Upper lobe of left lung (tissue), 6 donors: Measurements from ENCODE around the gene CFAP68. TPM values are rescaled to one million over a fixed set of nuclear protein-coding genes. Genes with fewer than 3 reads are reported as not detected.

Experiments used
- ATAC-seq, 2 donors: fragments of 200-7000 bp; cut with Tn5 transposase; one replicate each; pipeline ENCODE4 v1.9.1; 2022; ENCODE audit warnings: mild to moderate bottlenecking in 2 of 2, moderate library complexity in 2 of 2; ENCODE audit not compliant: low FRiP score in 2 of 2
- DNase-seq, 2 donors: peaks; one replicate each; pipeline ENCODE4 v3.0.0-alpha.2; 2019 to 2020
- H3K27ac ChIP-seq, 4 donors: fragments of 200-600 bp; sonication (generic); one replicate each; pipeline ENCODE4 v1.5.1; 2016 to 2019
- H3K27me3 ChIP-seq, 4 donors: fragments of 200-600 bp; sonication (generic); one replicate each; pipeline ENCODE4 v1.5.1; 2017 to 2019
- H3K36me3 ChIP-seq, 4 donors: fragments of 200-600 bp; sonication (generic); one replicate each; pipeline ENCODE4 v1.5.1; 2016 to 2019
- H3K4me1 ChIP-seq, 4 donors: fragments of 200-600 bp; sonication (generic); one replicate each; pipeline ENCODE4 v1.5.1; 2018 to 2019
- H3K4me3 ChIP-seq, 4 donors: fragments of 200-600 bp; sonication (generic); one replicate each; pipeline ENCODE4 v1.5.1; 2017 to 2019; ENCODE audit warnings: mild to moderate bottlenecking in 2 of 4, moderate library complexity in 1 of 4
- H3K9me3 ChIP-seq, 4 donors: fragments of 200-600 bp; sonication (generic); one replicate each; pipeline ENCODE4 v1.5.1; 2018 to 2019
- CTCF ChIP-seq, 6 experiments: fragments of 450-650 bp in 4 of 6; fragments of 200-600 bp in 2 of 6; sonication (generic) in 2 of 6; IDR thresholded peaks; one replicate each; pipeline ENCODE4 v1.5.1; 2016 to 2019; ENCODE audit warnings: antibody characterized with exemption in 6 of 6
- EP300 ChIP-seq, 4 donors: sonication (generic); formaldehyde crosslinking; IDR thresholded peaks; one replicate each; pipeline ENCODE4 v1.5.1; 2017; ENCODE audit warnings: antibody characterized with exemption in 4 of 4, control low read depth in 2 of 4
- POLR2A ChIP-seq, 4 donors: fragments of 450-650 bp; IDR thresholded peaks; one replicate each; pipeline ENCODE4 v1.5.1; 2016 to 2017; ENCODE audit warnings: antibody characterized with exemption in 4 of 4, mild to moderate bottlenecking in 2 of 4
- POLR2AphosphoS5 ChIP-seq, 2 donors: sonication (generic); formaldehyde crosslinking; IDR thresholded peaks; one replicate each; pipeline ENCODE4 v1.5.1; 2017; ENCODE audit warnings: antibody characterized with exemption in 2 of 2
- WGBS, 2 donors: methylation state at CpG; one replicate each; pipeline ENCODE4 v1.1.5; 2017 to 2018; 5-methylcytosine and 5-hydroxymethylcytosine counted together
- total RNA-seq, 6 donors: library from RNA; depleted of rRNA in 4 of 6; stranded (reverse); fragments of >200 nt in 4 of 6; gene quantifications; one replicate each; pipeline versions ENCODE4 v1.1.0 to v1.2.1, GENCODE V29; 2016 to 2021
- donor health status: DM: no; HTN: no; CAD: no; lungs with moderate emphysema.
- donor health status: DM: no; HTN: yes; CAD: no; lungs with severe emphysema.

CFAP68 gene
- total RNA-seq, 6 donors from 2014 or later = 2.1 to 29.4 (median 19.5) TPM

- Histone ChIP-seq H3K27ac (peak overlapping the region in 3 of 4 donors; percentile 42 to 60 (median 53)), H3K4me1 (peaks cover 3 to 17% (median 6%) of the 10 kb centered on the region in 4 donors), H3K27me3 (no peaks in the 10 kb centered on the region), H3K36me3 (peaks cover 0 to 43% (median 4%) of the 10 kb centered on the region in 4 donors), H3K9me3 (no peaks in the 10 kb centered on the region), H3K4me3 (no peak overlapping the region)
- peak; percentile 93 to 96 for ATAC-seq
- WGBS, 2 donors = 22 to 23% methylated on average over 10 of the region's 10 CpGs
- peak in 1 of 2 donors; percentile 93 for DNase-seq
- TF ChIP-seq POLR2AphosphoS5 (IDR thresholded peaks at IDR 0.05) = peak in 1 of 2 donors; percentile 12
- TF ChIP-seq CTCF (IDR thresholded peaks at IDR 0.05) = peak; percentile 74 to 95 (median 86)
- no peak for TF ChIP-seq EP300 (IDR thresholded peaks at IDR 0.05)
Observed at GRCh38 chr11:111841370-111842053, 37.8 kb upstream of the CFAP68 start.

- peak overlapping the region in 1 of 4 donors; percentile 46 for H3K27ac ChIP-seq
- H3K4me3 ChIP-seq = no peak overlapping the region
- H3K36me3 ChIP-seq = peaks cover 0 to 44% (median 7%) of the 10 kb centered on the region in 4 donors
- H3K9me3 ChIP-seq = no peaks in the 10 kb centered on the region
- peaks cover 3 to 12% (median 6%) of the 10 kb centered on the region in 4 donors for H3K4me1 ChIP-seq
- ATAC-seq = no peak
- WGBS, 2 donors = 81 to 83% methylated on average over 5 of the region's 5 CpGs
- H3K27me3 ChIP-seq = no peaks in the 10 kb centered on the region
- no peak for TF ChIP-seq POLR2AphosphoS5 (IDR thresholded peaks at IDR 0.05)
- no peak for TF ChIP-seq POLR2A (IDR thresholded peaks at IDR 0.05)
- no peak for TF ChIP-seq CTCF (IDR thresholded peaks at IDR 0.05)
- TF ChIP-seq EP300 (IDR thresholded peaks at IDR 0.05) = no peak
- DNase-seq = no peak
Observed at GRCh38 chr11:111843661-111844060, 35.7 kb upstream of the CFAP68 start.

GRCh38 chr11:111845276-111846028 is 33.9 kb upstream of the CFAP68 start:
- H3K4me1 ChIP-seq = peaks cover 3 to 10% (median 5%) of the 10 kb centered on the region in 4 donors
- ATAC-seq (peak in 1 of 2 donors; percentile 34), DNase-seq (peak in 1 of 2 donors; percentile 43)
- H3K9me3 ChIP-seq = no peaks in the 10 kb centered on the region
- H3K4me3 ChIP-seq = no peak overlapping the region
- H3K27ac ChIP-seq = peak overlapping the region in 2 of 4 donors; percentile 44
- 69 to 76% methylated on average over 7 of the region's 7 CpGs for WGBS, 2 donors
- TF ChIP-seq EP300 (IDR thresholded peaks at IDR 0.05) (peak in 1 of 4 donors; percentile 25), CTCF (IDR thresholded peaks at IDR 0.05) (no peak)
- peaks cover 3 to 59% (median 8%) of the 10 kb centered on the region in 4 donors for H3K36me3 ChIP-seq
- H3K27me3 ChIP-seq = no peaks in the 10 kb centered on the region

- H3K27ac ChIP-seq = peak overlapping the region in 3 of 4 donors; percentile 36 to 44 (median 44)
- TF ChIP-seq POLR2A (IDR thresholded peaks at IDR 0.05) = no peak
- no peak for TF ChIP-seq POLR2AphosphoS5 (IDR thresholded peaks at IDR 0.05)
- TF ChIP-seq EP300 (IDR thresholded peaks at IDR 0.05) = no peak
- TF ChIP-seq CTCF (IDR thresholded peaks at IDR 0.05) = no peak
- ATAC-seq (no peak), DNase-seq (no peak)
- H3K27me3 ChIP-seq = no peaks in the 10 kb centered on the region
- 76 to 83% methylated on average over 2 of the region's 2 CpGs for WGBS, 2 donors
- H3K4me3 ChIP-seq = no peak overlapping the region
- peaks cover 2 to 9% (median 3%) of the 10 kb centered on the region in 4 donors for H3K4me1 ChIP-seq
- peaks cover 3 to 62% (median 11%) of the 10 kb centered on the region in 4 donors for H3K36me3 ChIP-seq
- H3K9me3 ChIP-seq = no peaks in the 10 kb centered on the region
Observed at GRCh38 chr11:111846063-111846462, 33.3 kb upstream of the CFAP68 start.
